ENCODE measurements around the gene PPP2R5C. TPM values are rescaled to one million over a fixed set of nuclear protein-coding genes. Genes with fewer than 3 reads are reported as not detected.

The PPP2R5C gene
- polyA plus RNA-seq, 3 donors = 61.9 to 72.5 (median 64.0) TPM

- no peak for TF ChIP-seq CTCF (IDR thresholded peaks at IDR 0.05)
- peaks cover 0 to 2% (median 0%) of the 10 kb centered on the region in 7 donors for H3K9me3 Mint-ChIP-seq
- no CpG with 5 or more reads among the region's 2 CpGs for WGBS (ENCODE audit: insufficient coverage)
- no peaks in the 10 kb centered on the region for H3K27me3 ChIP-seq (ENCODE audit: control insufficient read depth in 2 of 2, insufficient read depth in 2 of 2, low read length in 2 of 2)
- H3K9me3 ChIP-seq (replicated peaks in 1 of 2; ENCODE audit: control insufficient read depth in 1 of 2, insufficient read depth in 1 of 2, low read length in 2 of 2) = no peaks in the 10 kb centered on the region
- H3K9ac ChIP-seq (ENCODE audit: insufficient read depth, low read length, poor library complexity, severe bottlenecking) = no peak overlapping the region
- intact Hi-C loops (cut with micrococcal nuclease) = loop anchor here in 1 of 2 donors (5.0 kb wide), 1 partner anchor 33 kb away; no protein-coding TSS in a partner anchor
- no peaks in the 10 kb centered on the region for H3K36me3 ChIP-seq (replicated peaks in 1 of 2; ENCODE audit: control insufficient read depth in 1 of 2, insufficient read depth in 2 of 2, low read length in 2 of 2)
- H3K4me1 Mint-ChIP-seq = peaks cover 11% of the 10 kb centered on the region
- peaks cover 6 to 7% of the 10 kb centered on the region in 2 donors for H3K4me1 ChIP-seq (ENCODE audit: control insufficient read depth in 1 of 2, insufficient read depth in 2 of 2, low read length in 2 of 2)
- peak in 2 of 3 donors; percentile 21 to 50 for DNase-seq
- H3K27ac Mint-ChIP-seq = no peak overlapping the region
- no peak overlapping the region for H3K4me3 Mint-ChIP-seq
- H3K27ac ChIP-seq (ENCODE audit: low read depth in 1 of 2, low read length in 2 of 2) = no peak overlapping the region
- H3K36me3 Mint-ChIP-seq = no peaks in the 10 kb centered on the region
- peaks cover 4% of the 10 kb centered on the region for H4K20me1 ChIP-seq (ENCODE audit: insufficient read depth, low read length)
- H3K27me3 Mint-ChIP-seq (ENCODE audit: low read depth in 3 of 3) = peaks cover 2 to 5% (median 3%) of the 10 kb centered on the region in 3 donors
- no peak overlapping the region for H2AFZ ChIP-seq (ENCODE audit: insufficient read depth, low read depth, low read length, poor library complexity, severe bottlenecking)
- no peaks in the 10 kb centered on the region for H3K79me2 ChIP-seq (ENCODE audit: insufficient read depth, low read length)
- no peak overlapping the region for H3K4me2 ChIP-seq (replicated peaks; ENCODE audit: extremely low read depth, low read length, poor library complexity, severe bottlenecking)
- H3K4me3 ChIP-seq (replicated peaks in 1 of 3; ENCODE audit: low read depth in 2 of 3, low read length in 3 of 3) = no peak overlapping the region
These were observed 197.8 kb downstream of the PPP2R5C start for GRCh38 chr14:101959277-101959676.

GRCh38 chr14:101960225-101960624 lies 198.7 kb downstream of the PPP2R5C start:
- Mint-ChIP-seq H3K4me3 (no peak overlapping the region), H3K27me3 (ENCODE audit: low read depth in 3 of 3) (peaks cover 2 to 5% (median 3%) of the 10 kb centered on the region in 3 donors), H3K9me3 (peaks cover 0 to 2% (median 0%) of the 10 kb centered on the region in 7 donors), H3K27ac (peak overlapping the region in 2 of 7 donors; percentile 62 to 74), H3K36me3 (no peaks in the 10 kb centered on the region), H3K4me1 (peaks cover 11% of the 10 kb centered on the region)
- DNase-seq = no peak
- TF ChIP-seq CTCF (IDR thresholded peaks at IDR 0.05) = no peak
- Histone ChIP-seq H3K4me1 (ENCODE audit: control insufficient read depth in 1 of 2, insufficient read depth in 2 of 2, low read length in 2 of 2) (peaks cover 6 to 7% of the 10 kb centered on the region in 2 donors), H3K79me2 (ENCODE audit: insufficient read depth, low read length) (peaks cover 8% of the 10 kb centered on the region), H2AFZ (ENCODE audit: insufficient read depth, low read depth, low read length, poor library complexity, severe bottlenecking) (no peak overlapping the region), H3K4me2 (replicated peaks; ENCODE audit: extremely low read depth, low read length, poor library complexity, severe bottlenecking) (no peak overlapping the region), H3K9me3 (replicated peaks in 1 of 2; ENCODE audit: control insufficient read depth in 1 of 2, insufficient read depth in 1 of 2, low read length in 2 of 2) (no peaks in the 10 kb centered on the region), H3K27me3 (ENCODE audit: control insufficient read depth in 2 of 2, insufficient read depth in 2 of 2, low read length in 2 of 2) (no peaks in the 10 kb centered on the region), H3K9ac (ENCODE audit: insufficient read depth, low read length, poor library complexity, severe bottlenecking) (no peak overlapping the region), H3K27ac (ENCODE audit: low read depth in 1 of 2, low read length in 2 of 2) (no peak overlapping the region), H3K4me3 (replicated peaks in 1 of 3; ENCODE audit: low read depth in 2 of 3, low read length in 3 of 3) (no peak overlapping the region), H4K20me1 (ENCODE audit: insufficient read depth, low read length) (peaks cover 6% of the 10 kb centered on the region), H3K36me3 (replicated peaks in 1 of 2; ENCODE audit: control insufficient read depth in 1 of 2, insufficient read depth in 2 of 2, low read length in 2 of 2) (no peaks in the 10 kb centered on the region)
- intact Hi-C loops (cut with micrococcal nuclease) = loop anchor here in 1 of 2 donors (2.0 to 10.0 kb wide), 4 partner anchors 21 to 355 kb away; partner anchors contain the start of gene ZNF839
- 71% methylated on average over 8 of the region's 13 CpGs for WGBS (ENCODE audit: insufficient coverage)

Data from CD14-positive monocyte (primary cell).